Measurements from ENCODE around the gene ELN.
"Not testable (repeated sequence)": the region's sequence is repeated elsewhere in the genome, so short reads cannot be mapped to it uniquely, and the experiment has no call there.

ELN gene

DNA sequence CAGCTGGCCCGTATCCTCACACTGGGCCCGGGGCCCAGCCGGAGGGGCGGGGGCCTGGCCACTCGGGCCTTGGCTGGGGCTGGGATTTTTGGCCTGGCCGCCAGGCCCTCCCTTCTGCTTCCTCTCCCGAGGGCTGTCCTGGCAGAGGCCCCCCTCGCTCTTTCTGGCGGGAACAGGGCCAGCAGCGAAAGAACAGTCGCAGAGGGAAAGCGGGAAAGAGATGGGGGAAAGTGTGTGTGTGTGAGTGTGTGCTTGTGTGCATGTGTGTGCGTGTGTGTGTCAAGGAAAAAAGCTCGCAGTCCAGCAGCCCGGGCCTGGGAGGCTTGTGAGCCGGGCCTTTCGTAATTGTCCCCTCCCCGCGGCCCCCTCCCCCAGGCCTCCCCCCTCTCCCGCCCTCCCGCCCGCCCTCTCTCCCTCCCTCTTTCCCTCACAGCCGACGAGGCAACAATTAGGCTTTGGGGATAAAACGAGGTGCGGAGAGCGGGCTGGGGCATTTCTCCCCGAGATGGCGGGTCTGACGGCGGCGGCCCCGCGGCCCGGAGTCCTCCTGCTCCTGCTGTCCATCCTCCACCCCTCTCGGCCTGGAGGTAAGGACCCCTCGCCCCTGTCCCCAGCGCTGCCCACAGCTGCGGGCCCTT, at the start of gene ELN:
Gene ELN, plus strand, starts transcription at position 491 of the 638 bp plus-strand sequence. Its CDS starts 15 bp downstream, at position 506.
- Mint-ChIP-seq H3K4me3 (no peak within 1 kb of the TSS), H3K36me3 (no peaks in the 10 kb centered on the region), H3K4me1 (peaks cover 13% of the 10 kb centered on the region), H3K27me3 (peaks cover 29% of the 10 kb centered on the region), H3K9me3 (no peaks in the 10 kb centered on the region), H3K27ac (no peak within 1 kb of the TSS)
- ATAC-seq (ENCODE audit: low read depth) (no peak), DNase-seq (ENCODE audit: low spot score in 2 of 2) (no peak)

DNA sequence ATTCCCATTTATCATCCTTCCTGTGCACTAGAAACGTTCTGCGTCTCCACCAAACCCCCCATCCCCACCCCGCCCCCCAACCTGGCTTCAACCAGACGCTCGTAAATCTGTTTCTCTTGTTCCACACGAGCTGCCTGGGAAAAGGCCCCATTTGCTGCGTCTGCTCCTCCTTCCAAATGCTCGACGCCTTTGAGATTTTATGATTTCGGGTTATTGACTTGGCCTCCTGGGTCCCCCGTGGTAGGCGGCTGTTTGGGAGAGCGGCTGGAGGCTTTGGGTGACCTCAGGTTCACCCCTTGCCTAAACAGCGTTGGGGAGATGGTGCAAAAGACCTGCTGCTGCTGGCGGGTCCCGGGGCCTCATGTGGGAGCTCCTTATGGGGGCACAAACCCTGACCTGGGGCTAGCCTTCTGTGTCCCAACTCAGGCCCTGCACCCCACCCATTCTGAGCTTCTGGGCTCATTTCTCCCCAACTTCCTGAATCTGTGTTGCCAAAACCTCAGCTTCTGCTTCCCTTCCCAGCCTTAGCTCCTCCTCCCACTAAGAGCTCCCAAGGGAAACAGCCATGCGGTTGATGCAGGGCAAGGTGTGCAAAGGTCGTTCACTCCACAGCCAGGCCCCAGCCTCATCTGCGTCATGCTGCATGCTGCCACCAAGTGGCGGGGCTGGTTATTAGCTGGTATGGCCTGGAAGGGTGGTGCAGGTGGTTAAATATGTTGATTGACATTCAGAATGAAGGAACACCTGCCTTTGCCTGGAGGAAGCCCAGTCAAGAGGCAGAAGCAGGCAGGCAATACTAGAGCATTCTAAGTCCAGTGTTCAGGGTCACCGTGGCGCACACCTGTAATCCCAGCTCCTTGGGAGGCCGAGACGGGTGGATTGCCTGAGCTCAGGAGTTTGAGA, 49.1 kb upstream of the ELN start:
- ATAC-seq (ENCODE audit: low read depth) (peak; percentile 60), DNase-seq (ENCODE audit: low spot score in 2 of 2) (peak in 1 of 2 donors; percentile 6)
- Mint-ChIP-seq H3K36me3 (no peaks in the 10 kb centered on the region), H3K4me1 (peaks cover 8% of the 10 kb centered on the region), H3K9me3 (no peaks in the 10 kb centered on the region), H3K4me3 (no peak overlapping the region), H3K27ac (no peak overlapping the region), H3K27me3 (peaks cover 19% of the 10 kb centered on the region)

DNA sequence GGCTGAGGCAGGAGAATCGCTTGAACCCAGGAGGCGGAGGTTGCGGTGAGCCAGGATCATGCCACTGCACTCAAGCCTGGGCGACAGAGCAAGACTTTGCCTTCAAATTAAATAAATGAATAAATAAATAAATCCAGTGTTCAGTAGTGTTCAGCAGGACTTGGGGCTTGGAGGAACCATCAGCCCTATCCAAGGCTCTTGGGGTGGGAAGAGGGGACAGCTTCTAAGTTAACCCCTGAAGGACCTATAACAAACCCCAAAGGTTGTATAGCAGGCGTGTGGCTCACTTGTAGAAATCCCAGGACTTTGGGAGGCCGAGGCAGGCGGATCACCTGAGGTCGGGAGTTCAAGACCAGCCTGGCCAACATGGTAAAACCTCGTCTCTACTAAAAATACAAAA, 48.3 kb upstream of the ELN start:
- not testable (repeated sequence) for H3K27ac Mint-ChIP-seq; H3K4me1 Mint-ChIP-seq; DNase-seq (ENCODE audit: low spot score in 2 of 2); ATAC-seq (ENCODE audit: low read depth); H3K36me3 Mint-ChIP-seq; H3K4me3 Mint-ChIP-seq; H3K9me3 Mint-ChIP-seq
- H3K27me3 Mint-ChIP-seq = peaks cover 15% of the 10 kb centered on the region

DNA sequence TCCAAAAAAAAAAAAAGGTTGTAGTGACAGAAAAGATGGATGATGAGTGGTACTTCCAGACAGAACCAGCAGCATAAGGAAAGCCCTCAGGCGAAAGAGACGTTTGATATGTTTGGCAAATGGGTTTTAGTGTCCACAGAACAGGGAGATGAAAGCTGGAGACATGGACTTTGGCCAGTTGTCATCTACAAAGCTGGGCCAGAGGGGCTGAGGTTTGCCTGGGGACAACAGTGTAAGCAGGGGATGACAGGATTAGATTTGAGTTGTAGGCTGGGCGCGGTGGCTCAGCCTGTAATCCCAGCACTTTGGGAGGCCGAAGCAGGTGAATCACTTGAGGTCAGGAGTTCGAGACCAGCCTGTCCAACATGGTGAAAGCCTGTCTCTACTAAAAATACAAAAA, 47.8 kb upstream of the ELN start:
- no peak overlapping the region for H3K27ac Mint-ChIP-seq
- ATAC-seq (ENCODE audit: low read depth) = no peak
- H3K4me3 Mint-ChIP-seq = no peak overlapping the region
- H3K36me3 Mint-ChIP-seq = no peaks in the 10 kb centered on the region
- H3K4me1 Mint-ChIP-seq = peaks cover 8% of the 10 kb centered on the region
- no peak for DNase-seq (ENCODE audit: low spot score in 2 of 2)
- peaks cover 16% of the 10 kb centered on the region for H3K27me3 Mint-ChIP-seq
- no peaks in the 10 kb centered on the region for H3K9me3 Mint-ChIP-seq

DNA sequence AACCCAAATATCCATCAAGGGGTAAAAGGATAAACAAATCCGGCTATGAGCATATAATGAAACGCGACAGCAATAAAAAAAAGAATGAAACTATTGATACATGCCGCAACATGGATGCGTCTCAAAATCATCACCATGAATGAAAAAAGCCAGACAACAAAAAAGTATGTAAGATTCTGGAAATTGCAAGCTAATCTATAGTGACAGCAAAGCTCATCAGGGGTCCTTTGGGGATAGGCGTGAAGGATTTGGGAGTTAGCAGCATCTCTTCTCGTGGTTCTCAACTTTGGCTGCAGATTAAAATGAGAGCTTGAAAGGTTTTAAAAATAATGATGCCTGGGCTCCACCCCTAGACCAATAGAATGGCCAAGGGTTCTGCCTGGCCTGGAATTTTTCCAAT, 46.0 kb upstream of the ELN start:
- no peak for DNase-seq (ENCODE audit: low spot score in 2 of 2)
- Mint-ChIP-seq H3K9me3 (no peaks in the 10 kb centered on the region), H3K36me3 (no peaks in the 10 kb centered on the region), H3K27me3 (peaks cover 13% of the 10 kb centered on the region), H3K4me3 (no peak overlapping the region), H3K4me1 (peaks cover 8% of the 10 kb centered on the region), H3K27ac (no peak overlapping the region)
- ATAC-seq (ENCODE audit: low read depth) = no peak

DNA sequence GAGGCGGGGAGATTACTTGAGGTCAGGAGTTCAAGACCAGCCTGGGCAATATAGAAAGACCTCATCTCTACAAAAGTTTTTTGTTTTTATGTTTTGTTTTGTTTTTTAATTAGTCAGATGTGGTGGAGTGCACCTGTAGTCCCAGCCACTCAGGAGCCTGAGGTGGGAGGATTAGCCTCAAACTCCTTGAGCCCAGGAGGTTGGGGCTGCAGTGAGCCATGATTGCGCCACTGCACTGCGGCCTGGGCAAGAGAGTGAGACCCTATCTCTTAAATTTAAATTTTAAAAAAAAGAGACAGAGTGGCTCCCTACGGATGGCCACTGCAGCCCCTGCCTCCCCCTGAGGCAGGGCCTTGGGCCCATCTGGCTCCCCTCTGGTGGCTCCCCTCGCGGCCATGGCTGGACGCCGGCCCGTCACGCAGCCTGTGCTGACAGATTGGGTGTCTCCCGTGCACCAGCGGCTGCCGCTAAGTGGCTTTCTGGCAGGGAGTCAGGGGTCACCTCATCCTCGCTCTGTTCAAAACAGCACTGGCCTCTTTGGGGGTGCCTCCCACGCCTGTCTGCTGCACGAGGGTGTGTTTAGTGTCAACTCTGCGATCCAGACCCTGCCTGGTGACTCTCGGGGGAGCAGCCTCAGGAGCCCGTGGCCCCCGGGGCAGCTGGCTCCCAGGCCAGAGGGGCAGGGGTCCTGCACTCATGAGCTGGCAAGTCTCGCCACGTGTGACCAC, 44.4 kb upstream of the ELN start:
- no peaks in the 10 kb centered on the region for H3K9me3 Mint-ChIP-seq
- DNase-seq (ENCODE audit: low spot score in 2 of 2) = no peak
- no peaks in the 10 kb centered on the region for H3K36me3 Mint-ChIP-seq
- no peak overlapping the region for H3K27ac Mint-ChIP-seq
- no peak overlapping the region for H3K4me3 Mint-ChIP-seq
- peaks cover 13% of the 10 kb centered on the region for H3K27me3 Mint-ChIP-seq
- ATAC-seq (ENCODE audit: low read depth) = no peak
- peaks cover 8% of the 10 kb centered on the region for H3K4me1 Mint-ChIP-seq

DNA sequence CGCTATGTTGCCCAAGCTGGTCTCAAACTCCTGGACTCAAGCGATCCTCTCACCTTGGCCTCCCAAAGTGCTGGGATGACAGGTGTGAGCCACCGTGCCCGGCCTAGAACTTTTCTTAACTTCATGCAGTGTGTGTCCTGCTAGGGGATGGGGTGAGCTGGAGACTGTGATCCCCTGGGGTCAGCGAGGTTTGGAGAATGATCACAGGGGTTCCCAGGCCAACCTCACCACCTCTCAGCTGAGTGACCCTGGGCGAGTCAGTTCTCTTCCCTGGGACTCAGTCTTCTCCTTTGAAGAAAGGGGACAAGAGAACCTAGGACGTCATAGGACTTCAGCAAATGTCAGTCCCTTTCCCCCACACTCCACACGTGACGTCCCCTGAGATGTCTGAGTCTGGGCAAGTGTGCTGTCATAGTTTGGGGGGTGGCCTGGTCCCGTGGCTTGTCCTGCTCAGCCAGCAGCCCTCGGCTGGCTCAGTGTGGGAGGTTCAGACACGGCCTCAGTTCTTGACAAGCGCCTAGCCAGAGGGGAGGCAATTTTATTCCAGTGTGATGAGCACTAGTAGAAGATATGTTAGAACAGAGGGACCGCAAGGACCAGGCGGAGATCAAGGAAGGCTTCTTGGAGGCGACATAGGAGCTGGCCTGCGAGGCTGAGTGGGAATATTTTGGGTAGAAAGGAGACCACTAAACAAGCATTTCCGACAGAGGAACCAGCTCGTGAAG, 43.3 kb upstream of the ELN start:
- DNase-seq (ENCODE audit: low spot score in 2 of 2) (no peak), ATAC-seq (ENCODE audit: low read depth) (no peak)
- H3K27me3 Mint-ChIP-seq = peaks cover 13% of the 10 kb centered on the region
- H3K36me3 Mint-ChIP-seq = no peaks in the 10 kb centered on the region
- H3K27ac Mint-ChIP-seq = no peak overlapping the region
- H3K4me1 Mint-ChIP-seq = peaks cover 4% of the 10 kb centered on the region
- no peaks in the 10 kb centered on the region for H3K9me3 Mint-ChIP-seq
- no peak overlapping the region for H3K4me3 Mint-ChIP-seq

DNA sequence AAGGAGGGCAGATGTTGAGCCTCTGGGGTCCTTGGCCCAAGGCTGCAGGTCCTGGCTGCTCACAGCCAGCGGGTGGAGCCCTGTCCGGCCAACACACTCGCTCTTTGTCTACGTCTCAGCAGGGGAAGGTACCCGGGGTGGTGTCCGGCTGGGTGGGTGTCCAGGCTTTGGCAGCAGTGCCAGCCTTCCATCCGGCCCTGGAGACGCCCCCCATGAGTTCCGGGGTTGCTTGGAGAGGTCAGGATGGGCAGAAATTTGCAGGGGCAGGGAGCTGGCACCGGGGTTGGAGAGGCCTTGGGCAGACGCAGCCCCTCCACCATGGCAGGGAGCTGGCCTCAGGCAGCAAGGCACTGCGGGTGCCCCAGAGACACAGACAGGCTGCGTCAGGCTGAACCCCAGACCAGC, 42.2 kb upstream of the ELN start:
- H3K27ac Mint-ChIP-seq = no peak overlapping the region
- DNase-seq (ENCODE audit: low spot score in 2 of 2) (no peak), ATAC-seq (ENCODE audit: low read depth) (no peak)
- H3K4me3 Mint-ChIP-seq = no peak overlapping the region
- peaks cover 4% of the 10 kb centered on the region for H3K4me1 Mint-ChIP-seq
- no peaks in the 10 kb centered on the region for H3K9me3 Mint-ChIP-seq
- H3K27me3 Mint-ChIP-seq = peaks cover 15% of the 10 kb centered on the region
- no peaks in the 10 kb centered on the region for H3K36me3 Mint-ChIP-seq

DNA sequence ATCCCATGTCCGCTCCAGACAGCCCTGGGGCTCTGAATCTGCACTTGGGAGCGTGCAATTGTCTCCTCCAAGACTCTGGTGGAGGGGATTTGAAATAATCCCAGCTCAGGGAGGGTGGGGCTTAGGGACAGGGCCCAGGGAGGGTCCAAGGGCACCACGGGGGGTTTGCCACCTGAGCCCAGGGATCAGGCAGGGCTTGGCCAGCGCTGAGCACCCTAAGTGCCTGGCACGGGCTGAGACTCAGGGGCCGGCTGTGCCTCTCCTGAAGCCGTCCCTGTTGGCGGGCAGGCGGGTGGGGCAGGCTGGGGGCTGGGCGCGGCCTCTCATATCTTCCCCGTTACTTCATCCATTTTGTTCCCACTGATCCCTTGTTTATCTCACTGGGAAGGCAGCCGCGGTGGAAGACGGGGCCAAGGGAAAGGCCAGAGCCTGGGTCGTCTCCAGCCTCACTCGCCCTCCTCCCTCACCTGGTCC, 41.8 kb upstream of the ELN start:
- DNase-seq (ENCODE audit: low spot score in 2 of 2) (no peak), ATAC-seq (ENCODE audit: low read depth) (no peak)
- Mint-ChIP-seq H3K4me1 (peaks cover 4% of the 10 kb centered on the region), H3K27me3 (peaks cover 13% of the 10 kb centered on the region), H3K9me3 (no peaks in the 10 kb centered on the region), H3K36me3 (no peaks in the 10 kb centered on the region), H3K27ac (no peak overlapping the region), H3K4me3 (no peak overlapping the region)

DNA sequence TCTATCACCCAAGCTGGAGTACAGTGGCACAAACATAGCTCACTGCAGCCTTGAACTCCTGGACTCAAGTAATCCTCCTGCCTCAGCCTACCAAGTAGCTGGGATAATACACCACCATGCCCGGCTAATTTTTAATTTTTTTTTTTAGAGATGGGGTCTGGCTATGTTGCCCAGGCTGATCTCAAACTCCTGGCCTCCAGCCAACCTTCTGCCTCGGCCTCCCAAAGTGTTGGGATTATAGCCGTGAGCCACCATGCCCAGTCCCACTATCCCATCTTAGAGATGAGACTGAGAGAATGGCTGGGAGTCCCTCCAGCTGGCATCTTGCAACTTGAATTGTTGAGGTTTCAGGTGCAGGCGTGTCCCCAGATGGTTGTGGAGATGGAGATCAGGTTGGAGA, 40.7 kb upstream of the ELN start:
- Mint-ChIP-seq H3K27me3 (peaks cover 9% of the 10 kb centered on the region), H3K27ac (no peak overlapping the region), H3K36me3 (no peaks in the 10 kb centered on the region), H3K9me3 (no peaks in the 10 kb centered on the region), H3K4me1 (peaks cover 2% of the 10 kb centered on the region), H3K4me3 (no peak overlapping the region)
- no peak for ATAC-seq (ENCODE audit: low read depth)
- no peak for DNase-seq (ENCODE audit: low spot score in 2 of 2)

DNA sequence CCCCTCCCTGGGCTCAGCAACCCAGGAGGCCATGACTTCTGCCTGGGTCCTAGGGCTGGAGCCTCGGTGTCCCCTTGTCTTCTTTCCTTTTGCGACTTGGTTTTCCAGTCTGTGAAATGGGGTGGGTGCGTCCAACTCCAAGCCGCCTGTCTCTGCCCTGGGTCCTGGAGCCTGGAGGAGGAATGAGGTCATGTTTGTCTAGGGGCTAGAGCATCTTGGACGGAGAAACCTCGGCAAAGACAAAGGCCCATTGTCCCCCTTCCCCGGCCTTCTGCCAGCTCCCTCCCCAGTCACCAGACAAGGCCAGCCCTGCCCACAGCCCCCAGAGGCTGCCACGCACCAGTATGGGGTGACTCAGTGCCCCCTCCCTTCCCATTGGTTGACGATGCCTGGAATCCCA, 39.8 kb upstream of the ELN start:
- Mint-ChIP-seq H3K27me3 (peaks cover 6% of the 10 kb centered on the region), H3K4me3 (no peak overlapping the region), H3K27ac (no peak overlapping the region), H3K4me1 (no peaks in the 10 kb centered on the region), H3K36me3 (no peaks in the 10 kb centered on the region), H3K9me3 (no peaks in the 10 kb centered on the region)
- ATAC-seq (ENCODE audit: low read depth) = no peak
- DNase-seq (ENCODE audit: low spot score in 2 of 2) = no peak

DNA sequence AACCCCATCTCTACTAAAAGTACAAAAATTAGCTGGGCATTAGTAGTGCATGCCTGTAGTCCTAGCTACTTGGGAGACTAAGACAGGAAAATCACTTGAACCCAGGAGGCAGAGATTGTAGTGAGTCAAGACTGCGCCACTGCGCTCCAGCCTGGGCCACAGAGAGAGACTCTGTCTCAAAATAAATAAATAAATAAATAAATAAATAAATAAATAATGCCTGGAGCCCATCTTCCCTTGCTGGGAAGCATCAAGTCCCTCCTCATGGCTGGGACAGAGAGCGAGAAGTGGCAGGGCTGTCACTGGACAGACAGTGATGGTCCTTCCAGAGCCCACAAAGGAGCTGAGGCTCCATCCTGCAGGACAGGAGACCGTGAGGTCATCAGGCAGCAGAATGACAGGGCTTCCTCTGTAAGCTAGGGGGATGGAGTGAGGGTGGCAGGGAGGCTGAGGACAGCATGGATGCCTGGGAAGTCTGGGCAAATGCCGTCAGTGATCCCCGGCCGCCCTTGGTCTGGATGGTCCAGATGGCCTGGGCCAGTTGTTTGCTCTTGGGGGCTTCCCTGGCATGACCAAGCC, 36.4 kb upstream of the ELN start:
- ATAC-seq (ENCODE audit: low read depth) (no peak), DNase-seq (ENCODE audit: low spot score in 2 of 2) (no peak)
- H3K36me3 Mint-ChIP-seq = peaks cover 4% of the 10 kb centered on the region
- no peaks in the 10 kb centered on the region for H3K4me1 Mint-ChIP-seq
- H3K27ac Mint-ChIP-seq = no peak overlapping the region
- H3K4me3 Mint-ChIP-seq = no peak overlapping the region
- peaks cover 4% of the 10 kb centered on the region for H3K9me3 Mint-ChIP-seq
- peaks cover 7% of the 10 kb centered on the region for H3K27me3 Mint-ChIP-seq

DNA sequence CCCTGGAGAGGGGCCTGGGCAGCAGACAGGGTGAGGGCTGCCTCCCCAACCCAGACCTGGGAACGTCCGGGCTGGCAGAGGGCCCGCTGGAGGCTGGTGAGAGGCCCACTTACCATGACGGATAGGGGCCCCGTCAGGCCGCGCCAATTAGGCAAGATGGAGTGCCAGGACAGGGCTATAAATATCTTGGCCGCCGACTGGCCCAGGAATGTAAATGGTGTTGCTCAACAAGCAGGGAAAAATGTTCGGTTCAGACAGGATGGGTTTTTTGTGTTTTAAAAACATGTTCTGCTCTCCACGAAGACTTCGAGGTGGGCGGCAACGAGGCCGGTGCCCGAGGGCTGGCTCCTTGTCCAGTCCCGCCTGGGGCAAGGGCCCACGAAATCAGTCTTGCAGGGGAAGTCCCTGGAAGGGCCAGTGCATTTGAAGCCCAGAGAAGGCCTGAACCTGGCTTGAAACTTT, 35.8 kb upstream of the ELN start:
- H3K27ac Mint-ChIP-seq = no peak overlapping the region
- peaks cover 4% of the 10 kb centered on the region for H3K36me3 Mint-ChIP-seq
- no peak overlapping the region for H3K4me3 Mint-ChIP-seq
- peaks cover 9% of the 10 kb centered on the region for H3K27me3 Mint-ChIP-seq
- ATAC-seq (ENCODE audit: low read depth) = no peak
- peaks cover 4% of the 10 kb centered on the region for H3K9me3 Mint-ChIP-seq
- H3K4me1 Mint-ChIP-seq = no peaks in the 10 kb centered on the region
- no peak for DNase-seq (ENCODE audit: low spot score in 2 of 2)
